SK-N-MC (cell line): ENCODE measurements around the gene RRM2.

Source experiments
- EZH2 ChIP-seq: fragments of 200-600 bp; sonication (generic); IDR thresholded peaks from one replicate; pipeline ENCODE4 v1.6.1; 2017; ENCODE audit warnings: antibody characterized with exemption
- POLR2AphosphoS5 ChIP-seq: IDR thresholded peaks from 2 replicates; pipeline ENCODE4 v1.6.1; 2012; ENCODE audit warnings: mild to moderate bottlenecking, low read depth, low read length, borderline replicate concordance

DNA sequence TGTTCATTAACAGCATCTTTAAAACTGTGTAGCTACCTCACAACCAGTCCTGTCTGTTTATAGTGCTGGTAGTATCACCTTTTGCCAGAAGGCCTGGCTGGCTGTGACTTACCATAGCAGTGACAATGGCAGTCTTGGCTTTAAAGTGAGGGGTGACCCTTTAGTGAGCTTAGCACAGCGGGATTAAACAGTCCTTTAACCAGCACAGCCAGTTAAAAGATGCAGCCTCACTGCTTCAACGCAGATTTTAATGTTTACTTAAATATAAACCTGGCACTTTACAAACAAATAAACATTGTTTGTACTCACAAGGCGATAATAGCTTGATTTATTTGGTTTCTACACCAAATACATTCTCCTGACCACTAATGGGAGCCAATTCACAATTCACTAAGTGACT lies 7.0 kb downstream of the RRM2 start:
- TF ChIP-seq EZH2, result no peak
- no peak for TF ChIP-seq POLR2AphosphoS5
